H1 (cell line): ENCODE results near the gene NELL2. TPM values are rescaled to one million over a fixed set of nuclear protein-coding genes. Genes with fewer than 3 reads are reported as not detected.

Experiments used
- ASH2L ChIP-seq: fragments of 200-600, 300-600 bp; sonication (generic); IDR thresholded peaks from one replicate; pipeline ENCODE4 v1.7.1; 2017; ENCODE audit warnings: low read length
- CBX5 ChIP-seq: fragments of 300-800, 300-1000 bp; sonication (generic); IDR thresholded peaks from 2 replicates; pipeline ENCODE4 v1.7.1; 2016; ENCODE audit warnings: antibody characterized with exemption, low read length, low read depth
- CBX8 ChIP-seq: fragments of 300-800, 300-1000 bp; sonication (generic); IDR thresholded peaks from 2 replicates; pipeline ENCODE4 v1.7.1; 2016; ENCODE audit warnings: low read depth, low read length, borderline replicate concordance
- CTCF ChIP-seq, 3 experiments: IDR thresholded peaks; 1 replicate in 2 of 3; 2 replicates in 1 of 3; pipeline versions ENCODE4 v1.5.1 to v1.6.1; 2011; ENCODE audit warnings: low read length in 3 of 3, mild to moderate bottlenecking in 3 of 3, inconsistent platforms in 2 of 3, low read depth in 1 of 3, moderate library complexity in 1 of 3; ENCODE audit not compliant: insufficient read depth in 1 of 3; ENCODE audit errors: control extremely low read depth in 1 of 3
- EGR1 ChIP-seq: IDR thresholded peaks from 2 replicates; pipeline ENCODE4 v1.6.1; 2011; ENCODE audit warnings: low read depth, low read length, borderline replicate concordance
- EZH2 ChIP-seq: fragments of 200-600 bp; sonication (generic); IDR thresholded peaks from 2 replicates; pipeline ENCODE4 v1.7.1; 2012; ENCODE audit warnings: low read depth, mild to moderate bottlenecking, moderate library complexity, low read length, inconsistent platforms; ENCODE audit not compliant: severe bottlenecking
- HDAC2 ChIP-seq, 2 experiments: fragments of 300-600 bp in 1 of 2; sonication (generic) in 1 of 2; IDR thresholded peaks; 2 replicates each; pipeline ENCODE4 v1.6.1; 2011 to 2012; ENCODE audit warnings: low read depth in 2 of 2, low read length in 2 of 2, mild to moderate bottlenecking in 2 of 2, moderate library complexity in 2 of 2, borderline replicate concordance in 1 of 2, inconsistent platforms in 1 of 2
- HDAC6 ChIP-seq: IDR thresholded peaks from one replicate; pipeline ENCODE4 v1.7.1; 2012; ENCODE audit warnings: low read depth, mild to moderate bottlenecking, inconsistent platforms, low read length, moderate library complexity
- MAX ChIP-seq: IDR thresholded peaks from 2 replicates; pipeline ENCODE4 v1.6.1; 2012; ENCODE audit warnings: inconsistent platforms
- NRF1 ChIP-seq: IDR thresholded peaks from 2 replicates; pipeline ENCODE4 v1.6.1; 2011; ENCODE audit warnings: mild to moderate bottlenecking, low read depth, low read length, improper control_type of control experiment
- PHF8 ChIP-seq: fragments of 200-600 bp; sonication (generic); conservative IDR thresholded peaks from 2 replicates; pipeline ENCODE4 v1.7.1; 2012; ENCODE audit warnings: low read depth, mild to moderate bottlenecking, inconsistent platforms, low read length, moderate library complexity
- RAD21 ChIP-seq, 2 experiments: IDR thresholded peaks in 1 of 2; conservative IDR thresholded peaks in 1 of 2; 2 replicates each; pipeline ENCODE4 v1.6.1; 2011; ENCODE audit warnings: low read depth in 2 of 2, low read length in 2 of 2, improper control_type of control experiment in 1 of 2, inconsistent platforms in 1 of 2, mild to moderate bottlenecking in 1 of 2, moderate library complexity in 1 of 2
- RNF2 ChIP-seq: fragments of 200-900, 300-1000 bp; sonication (generic); IDR thresholded peaks from 2 replicates; pipeline ENCODE4 v1.7.1; 2016; ENCODE audit warnings: borderline replicate concordance, low read depth, mild to moderate bottlenecking, antibody characterized with exemption, low read length; ENCODE audit not compliant: poor library complexity, severe bottlenecking; ENCODE audit errors: missing control alignments
- SIN3A ChIP-seq, 2 experiments: IDR thresholded peaks in 1 of 2; conservative IDR thresholded peaks in 1 of 2; 2 replicates each; pipeline ENCODE4 v1.6.1; 2011 to 2012; ENCODE audit warnings: low read length in 2 of 2, improper control_type of control experiment in 1 of 2, low read depth in 1 of 2, mild to moderate bottlenecking in 1 of 2
- SIX5 ChIP-seq: IDR thresholded peaks from 2 replicates; pipeline ENCODE4 v1.6.1; 2011; ENCODE audit warnings: mild to moderate bottlenecking, low read depth, low read length
- SRF ChIP-seq: IDR thresholded peaks from 2 replicates; pipeline ENCODE4 v1.6.1; 2011; ENCODE audit warnings: mild to moderate bottlenecking, low read depth, low read length, moderate library complexity
- SUZ12 ChIP-seq: fragments of 200-600 bp; sonication (generic); IDR thresholded peaks from 2 replicates; pipeline ENCODE4 v1.6.1; 2012; ENCODE audit warnings: mild to moderate bottlenecking, inconsistent platforms, low read length, moderate library complexity, mixed read lengths
- YY1 ChIP-seq: IDR thresholded peaks from 2 replicates; pipeline ENCODE4 v1.6.1; 2011; ENCODE audit warnings: low read depth, mild to moderate bottlenecking, low read length
- polyA plus RNA-seq, 7 experiments: library from polyadenylated mRNA; depleted of rRNA in 3 of 7; stranded (reverse) in 5 of 7; unstranded in 2 of 7; fragments of >200 nt in 5 of 7; fragments of 200-250 nt in 2 of 7; gene quantifications; 1 replicate in 5 of 7; 2 replicates in 1 of 7; 4 replicates in 1 of 7; pipeline versions ENCODE4 v1.2.1 to v1.2.3, GENCODE V29; 2011 to 2013; ENCODE audit warnings: missing spikeins in 2 of 7, mixed read lengths in 2 of 7
- total RNA-seq: library from RNA; stranded (reverse); fragmentation: NEBNext Ultra II Directional; extraction: Animal tissue kit (Norgen Biotek cat#: 25700); gene quantifications from 2 replicates; pipeline ENCODE4 v1.2.1, GENCODE V29; 2021

The NELL2 gene
- total and polyA plus RNA-seq, 2 of the 8 experiments (the other 6 are each of a cell fraction or from before 2014, with no cell fraction given) = 54.2 to 56.8 TPM

- TF ChIP-seq YY1 = 0 out of 2 replicates have a peak, but pooled peaks have one; percentile 4
- TF ChIP-seq ASH2L = peak; percentile 98
- no peak for TF ChIP-seq HDAC6
- TF ChIP-seq SRF = 0 out of 2 replicates have a peak, but pooled peaks have one; percentile 13
- TF ChIP-seq CBX8 = no peak
- TF ChIP-seq RNF2 = no peak
- TF ChIP-seq CBX5 = no peak
- 0 out of 2 replicates have a peak, but pooled peaks have one; percentile 35 for TF ChIP-seq SUZ12
- no peak for TF ChIP-seq SIX5
- TF ChIP-seq RAD21 (IDR thresholded peaks at IDR 0.05 in 1 of 2, conservative IDR thresholded peaks at IDR 0.05 in 1 of 2; ENCODE audit: low read depth in 2 of 2, low read length in 2 of 2) = peak in 1 of 2 experiments; percentile 22; a peak in 1 of 4 replicates
- peak; percentile 5 to 22 (median 9); a peak in 3 of 4 replicates for TF ChIP-seq CTCF (IDR thresholded peaks at IDR 0.05; ENCODE audit: control extremely low read depth in 1 of 3, insufficient read depth in 1 of 3, low read depth in 1 of 3, low read length in 3 of 3)
- TF ChIP-seq HDAC2 (IDR thresholded peaks at IDR 0.05; ENCODE audit: borderline replicate concordance in 1 of 2, low read depth in 2 of 2, low read length in 2 of 2) = peak; percentile 48 to 90; a peak in 1 of 4 replicates
- peak; percentile 59 to 89; a peak in 2 of 4 replicates for TF ChIP-seq SIN3A (conservative IDR thresholded peaks at IDR 0.05 in 1 of 2, IDR thresholded peaks at IDR 0.05 in 1 of 2; ENCODE audit: low read depth in 1 of 2, low read length in 2 of 2)
- TF ChIP-seq NRF1 = no peak
- peak; percentile 78 for TF ChIP-seq MAX
- TF ChIP-seq EGR1 = no peak
- 0 out of 2 replicates have a peak, but pooled peaks have one; percentile 29 for TF ChIP-seq PHF8
- TF ChIP-seq EZH2 = no peak
These were observed 662 bp upstream of the NELL2 start (continued) for GRCh38 chr12:44876544-44877410.
